GM23248 (cell line): Measurements from ENCODE around the gene UBE2QL1.

Experiments used
- EZH2 ChIP-seq: fragments of 200-600 bp; sonication (generic); IDR thresholded peaks from 2 replicates; pipeline ENCODE4 v1.6.1; 2018; ENCODE audit warnings: antibody characterized with exemption, mild to moderate bottlenecking; ENCODE audit not compliant: insufficient read depth, poor library complexity, severe bottlenecking
- EZH2phosphoT487 ChIP-seq: fragments of 200-600 bp; sonication (generic); IDR thresholded peaks from 2 replicates; pipeline ENCODE4 v1.6.1; 2018; ENCODE audit warnings: antibody characterized with exemption, moderate library complexity, mild to moderate bottlenecking, low read depth; ENCODE audit not compliant: insufficient read depth

DNA sequence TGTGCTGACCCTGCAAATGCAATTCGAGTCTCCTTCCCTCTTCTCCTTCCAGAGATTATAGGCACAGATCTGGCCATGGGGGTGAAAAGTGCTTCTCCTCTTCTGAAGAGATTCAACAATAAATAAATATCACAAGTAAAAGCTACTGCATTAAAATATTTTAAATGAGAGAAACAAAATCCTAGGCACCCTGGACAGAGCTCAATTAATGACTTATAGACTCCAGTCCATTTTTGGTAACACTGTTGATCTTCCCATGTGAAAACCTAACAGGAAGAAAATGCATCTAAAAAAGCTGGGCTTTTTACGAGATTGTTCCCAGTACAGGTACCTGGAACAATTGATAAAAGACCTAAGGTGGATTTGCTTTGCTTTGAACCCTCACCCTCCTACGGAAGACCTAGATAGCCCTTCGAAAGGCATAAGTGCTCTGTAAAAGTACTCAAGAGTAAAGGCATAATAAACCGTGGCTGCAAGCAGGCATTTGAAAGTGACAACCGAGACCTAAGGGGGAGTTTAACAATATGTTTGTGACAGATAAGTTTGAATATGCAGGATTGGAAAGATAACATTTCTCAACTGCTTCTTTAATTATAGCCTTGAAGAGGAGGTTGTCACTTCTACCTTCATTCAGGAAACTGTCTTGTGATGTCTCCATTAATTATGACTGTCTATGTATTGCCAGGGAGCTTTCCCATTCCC lies 41.0 kb upstream of the UBE2QL1 start:
- TF ChIP-seq EZH2 (no peak), EZH2phosphoT487 (no peak)
